HepG2 (cell line): ENCODE results near the gene PLEKHG2. TPM values are rescaled to one million over a fixed set of nuclear protein-coding genes. Genes with fewer than 3 reads are reported as not detected.
A peak's percentile ranks its signal among the peaks of the same experiment; 100 is the strongest.

Experiments
- BORCS8-MEF2B ChIP-seq: sonication (generic); formaldehyde crosslinking; IDR thresholded peaks from 2 replicates; pipeline ENCODE4 v1.8.0; 2022; ENCODE audit warnings: mild to moderate bottlenecking, missing genetic modification reagents
- CERS6 ChIP-seq: sonication (generic); formaldehyde crosslinking; IDR thresholded peaks from 2 replicates; pipeline ENCODE4 v1.5.0; 2020; ENCODE audit warnings: missing genetic modification reagents
- GATAD2A ChIP-seq: IDR thresholded peaks from 2 replicates; pipeline ENCODE4 v1.6.1; 2016
- HCFC1 ChIP-seq: fragments of 150-350 bp; IDR thresholded peaks from 2 replicates; pipeline ENCODE4 v1.6.1; 2014; ENCODE audit warnings: low read depth, low read length
- HDAC2 ChIP-seq: sonication (generic); formaldehyde crosslinking; IDR thresholded peaks from 2 replicates; pipeline ENCODE4 v1.4.0; 2020; ENCODE audit warnings: missing genetic modification reagents
- HNRNPK ChIP-seq: fragments of 200-400 bp; formaldehyde crosslinking; IDR thresholded peaks from 2 replicates; pipeline ENCODE4 v1.6.1; 2018; ENCODE audit warnings: low read length, low read depth, moderate library complexity, mild to moderate bottlenecking; ENCODE audit not compliant: poor library complexity, severe bottlenecking
- HOXA9 ChIP-seq: sonication (generic); formaldehyde crosslinking; IDR thresholded peaks from 2 replicates; pipeline ENCODE4 v1.8.1; 2022; ENCODE audit warnings: missing genetic modification reagents, mild to moderate bottlenecking, moderate library complexity, borderline replicate concordance
- PAX8 ChIP-seq: sonication (generic); formaldehyde crosslinking; IDR thresholded peaks from 2 replicates; pipeline ENCODE4 v1.8.0; 2022; ENCODE audit warnings: mild to moderate bottlenecking, missing genetic modification reagents, borderline replicate concordance
- PHF21A ChIP-seq: sonication (generic); formaldehyde crosslinking; IDR thresholded peaks from 2 replicates; pipeline ENCODE4 v1.5.0; 2020; ENCODE audit warnings: mild to moderate bottlenecking, missing genetic modification reagents
- YEATS2 ChIP-seq: sonication (generic); formaldehyde crosslinking; IDR thresholded peaks from 2 replicates; pipeline ENCODE4 v1.4.0; 2020; ENCODE audit warnings: missing genetic modification reagents, borderline replicate concordance
- ZBTB25 ChIP-seq: IDR thresholded peaks from 2 replicates; pipeline ENCODE4 v1.6.1; 2018; ENCODE audit warnings: missing genetic modification reagents
- ZFP37 ChIP-seq: sonication (generic); formaldehyde crosslinking; IDR thresholded peaks from 2 replicates; pipeline ENCODE4 v1.4.0; 2020; ENCODE audit warnings: missing genetic modification reagents, borderline replicate concordance
- ZFP62 ChIP-seq: sonication (generic); formaldehyde crosslinking; IDR thresholded peaks from 2 replicates; pipeline ENCODE4 v1.4.0; 2020; ENCODE audit warnings: missing genetic modification reagents
- ZMYM4 ChIP-seq: sonication (generic); formaldehyde crosslinking; IDR thresholded peaks from 2 replicates; pipeline ENCODE4 v1.8.1; 2023; ENCODE audit warnings: mild to moderate bottlenecking, missing genetic modification reagents
- ZNF782 ChIP-seq: sonication (generic); formaldehyde crosslinking; IDR thresholded peaks from 2 replicates; pipeline ENCODE4 v1.4.0; 2020; ENCODE audit warnings: missing genetic modification reagents, mild to moderate bottlenecking, borderline replicate concordance
- polyA plus RNA-seq, 8 experiments: library from polyadenylated mRNA; depleted of rRNA in 3 of 8; stranded (reverse) in 7 of 8; unstranded in 1 of 8; fragments of >200 nt; fragmentation: Illumina TruSeq in 4 of 8; extraction: Trizol in 4 of 8; gene quantifications; 2 replicates each; pipeline versions ENCODE4 v1.2.1 to v1.2.3, GENCODE V29; 2011 to 2016; ENCODE audit warnings: low read depth in 4 of 8, missing spikeins in 1 of 8, mixed read lengths in 1 of 8; ENCODE audit not compliant: insufficient read depth in 1 of 8
- total RNA-seq, 5 experiments: library from RNA; depleted of rRNA; stranded (reverse); fragments of >200 nt; fragmentation: Illumina TruSeq; extraction: Trizol; gene quantifications; 2 replicates each; pipeline ENCODE4 v1.2.3, GENCODE V29; 2016; ENCODE audit warnings: low read depth in 1 of 5
- TF ChIP-seq, protein P1 (sequence below): sonication (generic); formaldehyde crosslinking; IDR thresholded peaks from 2 replicates; pipeline ENCODE4 v1.8.1; 2023; ENCODE audit warnings: mild to moderate bottlenecking, missing genetic modification reagents, borderline replicate concordance
- TF ChIP-seq, protein P2 (sequence below): IDR thresholded peaks from 2 replicates; pipeline ENCODE4 v1.6.1; 2016
- TF ChIP-seq, protein P3 (sequence below): sonication (generic); formaldehyde crosslinking; IDR thresholded peaks from 2 replicates; pipeline ENCODE4 v1.4.0; 2020; ENCODE audit warnings: mild to moderate bottlenecking, missing genetic modification reagents, borderline replicate concordance
- TF ChIP-seq, protein P4 (sequence below): sonication (generic); formaldehyde crosslinking; IDR thresholded peaks from 2 replicates; pipeline ENCODE4 v1.4.0; 2020; ENCODE audit warnings: missing genetic modification reagents

Gene PLEKHG2
- total and polyA plus RNA-seq, 2 of the 13 experiments (the other 11 are each of a cell fraction or from before 2014, with no cell fraction given): 3.6 to 6.8 TPM

DNA sequence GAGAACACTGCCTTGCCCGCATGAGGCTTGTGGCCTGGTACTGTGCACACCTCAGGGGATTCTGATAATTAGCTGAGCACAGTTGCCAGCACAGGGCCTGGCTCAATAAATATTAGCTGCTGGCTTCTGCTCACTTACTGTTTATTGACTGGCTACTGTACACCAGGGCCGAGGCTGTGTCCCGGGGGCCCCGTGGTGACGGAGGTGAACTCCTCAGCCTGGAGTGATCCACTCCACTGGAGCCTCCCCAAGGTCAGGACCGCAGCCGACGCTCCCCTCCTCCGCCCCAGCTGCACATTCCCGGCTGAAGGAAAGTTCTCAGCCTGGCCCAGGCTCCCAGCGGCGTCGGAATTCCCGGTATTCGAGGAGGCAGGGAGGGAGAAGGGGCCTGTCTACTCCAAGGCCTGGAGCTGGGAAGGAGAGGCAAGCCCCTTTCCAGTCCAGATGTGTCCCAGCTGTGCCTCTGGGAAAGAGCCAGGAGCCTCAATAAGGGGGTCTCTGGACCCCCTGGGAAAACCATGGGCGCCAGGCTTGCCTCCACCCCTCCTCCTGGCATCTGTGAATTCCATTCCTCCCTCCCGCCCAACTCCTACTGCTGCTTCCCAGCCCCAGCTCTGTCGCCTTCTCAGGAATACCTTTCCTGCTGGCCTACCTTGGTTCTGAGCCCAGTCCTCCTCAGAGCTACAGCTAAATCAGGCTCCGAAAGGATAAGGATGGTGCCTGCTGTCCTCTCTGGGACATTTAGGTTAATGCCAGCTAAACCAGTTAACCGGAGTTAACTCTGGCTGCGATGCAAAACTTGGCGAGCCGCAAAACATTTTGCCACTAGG is 16.0 kb downstream of the PLEKHG2 start (continued):
- TF ChIP-seq CERS6 (CRISPR knock-in tag) (no peak), ZNF782 (no peak), BORCS8-MEF2B (CRISPR knock-in tag) (no peak), ZFP62 (CRISPR knock-in tag) (no peak), YEATS2 (peak; percentile 35; the same call in 1 of the 2 replicates), ZBTB25 (0 out of 2 replicates have a peak, but pooled peaks have one; percentile 28), HNRNPK (no peak), HCFC1 (no peak), PAX8 (CRISPR knock-in tag) (no peak), HDAC2 (CRISPR knock-in tag) (peak; percentile 48), ZFP37 (no peak), ZMYM4 (CRISPR knock-in tag) (no peak; the same call in 1 of the 2 replicates), GATAD2A (CRISPR knock-in tag) (peak; percentile 75), PHF21A (CRISPR knock-in tag) (peak; percentile 32; the same call in 1 of the 2 replicates), HOXA9 (CRISPR knock-in tag) (no peak)
- TF ChIP-seq, protein P1, sequence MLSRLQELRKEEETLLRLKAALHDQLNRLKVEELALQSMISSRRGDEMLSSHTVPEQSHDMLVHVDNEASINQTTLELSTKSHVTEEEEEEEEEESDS (CRISPR knock-in tag): no peak
- TF ChIP-seq, protein P2, sequence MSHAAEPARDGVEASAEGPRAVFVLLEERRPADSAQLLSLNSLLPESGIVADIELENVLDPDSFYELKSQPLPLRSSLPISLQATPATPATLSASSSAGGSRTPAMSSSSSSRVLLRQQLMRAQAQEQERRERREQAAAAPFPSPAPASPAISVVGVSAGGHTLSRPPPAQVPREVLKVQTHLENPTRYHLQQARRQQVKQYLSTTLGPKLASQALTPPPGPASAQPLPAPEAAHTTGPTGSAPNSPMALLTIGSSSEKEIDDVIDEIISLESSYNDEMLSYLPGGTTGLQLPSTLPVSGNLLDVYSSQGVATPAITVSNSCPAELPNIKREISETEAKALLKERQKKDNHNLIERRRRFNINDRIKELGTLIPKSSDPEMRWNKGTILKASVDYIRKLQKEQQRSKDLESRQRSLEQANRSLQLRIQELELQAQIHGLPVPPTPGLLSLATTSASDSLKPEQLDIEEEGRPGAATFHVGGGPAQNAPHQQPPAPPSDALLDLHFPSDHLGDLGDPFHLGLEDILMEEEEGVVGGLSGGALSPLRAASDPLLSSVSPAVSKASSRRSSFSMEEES (CRISPR knock-in tag): no peak
- TF ChIP-seq, protein P3, sequence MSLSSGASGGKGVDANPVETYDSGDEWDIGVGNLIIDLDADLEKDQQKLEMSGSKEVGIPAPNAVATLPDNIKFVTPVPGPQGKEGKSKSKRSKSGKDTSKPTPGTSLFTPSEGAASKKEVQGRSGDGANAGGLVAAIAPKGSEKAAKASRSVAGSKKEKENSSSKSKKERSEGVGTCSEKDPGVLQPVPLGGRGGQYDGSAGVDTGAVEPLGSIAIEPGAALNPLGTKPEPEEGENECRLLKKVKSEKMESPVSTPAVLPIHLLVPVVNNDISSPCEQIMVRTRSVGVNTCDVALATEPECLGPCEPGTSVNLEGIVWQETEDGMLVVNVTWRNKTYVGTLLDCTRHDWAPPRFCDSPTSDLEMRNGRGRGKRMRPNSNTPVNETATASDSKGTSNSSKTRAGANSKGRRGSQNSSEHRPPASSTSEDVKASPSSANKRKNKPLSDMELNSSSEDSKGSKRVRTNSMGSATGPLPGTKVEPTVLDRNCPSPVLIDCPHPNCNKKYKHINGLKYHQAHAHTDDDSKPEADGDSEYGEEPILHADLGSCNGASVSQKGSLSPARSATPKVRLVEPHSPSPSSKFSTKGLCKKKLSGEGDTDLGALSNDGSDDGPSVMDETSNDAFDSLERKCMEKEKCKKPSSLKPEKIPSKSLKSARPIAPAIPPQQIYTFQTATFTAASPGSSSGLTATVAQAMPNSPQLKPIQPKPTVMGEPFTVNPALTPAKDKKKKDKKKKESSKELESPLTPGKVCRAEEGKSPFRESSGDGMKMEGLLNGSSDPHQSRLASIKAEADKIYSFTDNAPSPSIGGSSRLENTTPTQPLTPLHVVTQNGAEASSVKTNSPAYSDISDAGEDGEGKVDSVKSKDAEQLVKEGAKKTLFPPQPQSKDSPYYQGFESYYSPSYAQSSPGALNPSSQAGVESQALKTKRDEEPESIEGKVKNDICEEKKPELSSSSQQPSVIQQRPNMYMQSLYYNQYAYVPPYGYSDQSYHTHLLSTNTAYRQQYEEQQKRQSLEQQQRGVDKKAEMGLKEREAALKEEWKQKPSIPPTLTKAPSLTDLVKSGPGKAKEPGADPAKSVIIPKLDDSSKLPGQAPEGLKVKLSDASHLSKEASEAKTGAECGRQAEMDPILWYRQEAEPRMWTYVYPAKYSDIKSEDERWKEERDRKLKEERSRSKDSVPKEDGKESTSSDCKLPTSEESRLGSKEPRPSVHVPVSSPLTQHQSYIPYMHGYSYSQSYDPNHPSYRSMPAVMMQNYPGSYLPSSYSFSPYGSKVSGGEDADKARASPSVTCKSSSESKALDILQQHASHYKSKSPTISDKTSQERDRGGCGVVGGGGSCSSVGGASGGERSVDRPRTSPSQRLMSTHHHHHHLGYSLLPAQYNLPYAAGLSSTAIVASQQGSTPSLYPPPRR (CRISPR knock-in tag): no peak
- TF ChIP-seq, protein P4, sequence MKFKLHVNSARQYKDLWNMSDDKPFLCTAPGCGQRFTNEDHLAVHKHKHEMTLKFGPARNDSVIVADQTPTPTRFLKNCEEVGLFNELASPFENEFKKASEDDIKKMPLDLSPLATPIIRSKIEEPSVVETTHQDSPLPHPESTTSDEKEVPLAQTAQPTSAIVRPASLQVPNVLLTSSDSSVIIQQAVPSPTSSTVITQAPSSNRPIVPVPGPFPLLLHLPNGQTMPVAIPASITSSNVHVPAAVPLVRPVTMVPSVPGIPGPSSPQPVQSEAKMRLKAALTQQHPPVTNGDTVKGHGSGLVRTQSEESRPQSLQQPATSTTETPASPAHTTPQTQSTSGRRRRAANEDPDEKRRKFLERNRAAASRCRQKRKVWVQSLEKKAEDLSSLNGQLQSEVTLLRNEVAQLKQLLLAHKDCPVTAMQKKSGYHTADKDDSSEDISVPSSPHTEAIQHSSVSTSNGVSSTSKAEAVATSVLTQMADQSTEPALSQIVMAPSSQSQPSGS: peak; percentile 37; the same call in 1 of the 2 replicates
